SIG-M5 (cell line): Measurements from ENCODE around the gene SRRM4.
"Not testable (repeated sequence)": the region's sequence is repeated elsewhere in the genome, so short reads cannot be mapped to it uniquely, and the experiment has no call there.

Experiments used
- DNase-seq: peaks from one replicate; lab custom pipeline; 2025; lab: John Stamatoyannopoulos, UW

The SRRM4 gene

GRCh38 chr12:119069147-119069642 is 87.9 kb downstream of the SRRM4 start:
- no peak for DNase-seq

- no peak for DNase-seq
These were observed 89.8 kb downstream of the SRRM4 start for GRCh38 chr12:119071176-119071575.

GRCh38 chr12:119071638-119072231 is 90.4 kb downstream of the SRRM4 start:
- DNase-seq: no peak

GRCh38 chr12:119072440-119072839 is 91.1 kb downstream of the SRRM4 start:
- DNase-seq: no peak

GRCh38 chr12:119075222-119075787 is 94.0 kb downstream of the SRRM4 start:
- DNase-seq: no peak

GRCh38 chr12:119075918-119076317 is 94.6 kb downstream of the SRRM4 start:
- DNase-seq: no peak

GRCh38 chr12:119079530-119079929 is 98.2 kb downstream of the SRRM4 start:
- DNase-seq: no peak

GRCh38 chr12:119082016-119082415 is 100.7 kb downstream of the SRRM4 start:
- DNase-seq: no peak

GRCh38 chr12:119082496-119082895 is 101.2 kb downstream of the SRRM4 start:
- no peak for DNase-seq

- no peak for DNase-seq
These were observed 107.5 kb downstream of the SRRM4 start for GRCh38 chr12:119088685-119089379.

GRCh38 chr12:119089380-119090013 is 108.2 kb downstream of the SRRM4 start:
- no peak for DNase-seq

- DNase-seq: no peak
These were observed 108.9 kb downstream of the SRRM4 start for GRCh38 chr12:119090276-119090675.

- no peak for DNase-seq
These were observed 109.5 kb downstream of the SRRM4 start for GRCh38 chr12:119090865-119091264.

- no peak for DNase-seq
These were observed 115.3 kb downstream of the SRRM4 start for GRCh38 chr12:119096429-119097202.

- DNase-seq: no peak
These were observed 119.6 kb downstream of the SRRM4 start for GRCh38 chr12:119100933-119101332.

- no peak for DNase-seq
These were observed 120.9 kb downstream of the SRRM4 start for GRCh38 chr12:119102274-119102673.

GRCh38 chr12:119102714-119103113 is 121.4 kb downstream of the SRRM4 start:
- DNase-seq: no peak

- DNase-seq: not testable (repeated sequence)
These were observed 123.6 kb downstream of the SRRM4 start for GRCh38 chr12:119104969-119105368.

GRCh38 chr12:119113496-119113986 is 132.2 kb downstream of the SRRM4 start:
- DNase-seq: no peak

GRCh38 chr12:119114294-119114693 is 133.0 kb downstream of the SRRM4 start:
- DNase-seq: no peak

- DNase-seq: no peak
These were observed 134.1 kb downstream of the SRRM4 start for GRCh38 chr12:119115296-119115905.
